GM21447 (cell line): ENCODE results near the gene TCF12.
"Not testable (repeated sequence)": the region's sequence is repeated elsewhere in the genome, so short reads cannot be mapped to it uniquely, and the experiment has no call there.

Experiments used
- ATAC-seq: cut with Tn5 transposase; IDR thresholded peaks from one replicate; pipeline ENCODE4 v1.9.1; 2021; ENCODE audit not compliant: unreplicated experiment

TCF12 gene

GRCh38 chr15:57014896-57015295, 96.5 kb downstream of the TCF12 start:
- ATAC-seq: not testable (repeated sequence)

GRCh38 chr15:57015360-57015759, 96.9 kb downstream of the TCF12 start:
- ATAC-seq: no peak

DNA sequence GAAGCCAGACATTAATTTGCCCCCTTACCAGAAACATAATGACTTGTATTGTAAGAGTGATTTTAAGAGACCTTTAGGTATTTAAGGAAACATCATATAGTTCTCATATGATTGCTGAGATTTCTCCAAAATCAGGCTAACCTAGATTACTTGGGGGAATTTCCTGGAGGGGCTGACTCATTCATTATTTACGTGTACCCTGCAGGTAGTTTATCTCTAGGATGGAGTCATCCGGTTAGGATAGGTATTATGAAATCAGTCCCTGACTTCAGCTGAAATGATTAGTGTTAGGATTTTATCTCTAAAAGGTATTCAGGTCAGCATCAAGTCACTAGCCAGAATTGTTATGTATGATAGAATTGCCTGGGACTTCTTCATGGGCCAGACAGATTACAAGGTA, 97.5 kb downstream of the TCF12 start:
- no peak for ATAC-seq

GRCh38 chr15:57017024-57017423, 98.6 kb downstream of the TCF12 start:
- ATAC-seq: no peak

DNA sequence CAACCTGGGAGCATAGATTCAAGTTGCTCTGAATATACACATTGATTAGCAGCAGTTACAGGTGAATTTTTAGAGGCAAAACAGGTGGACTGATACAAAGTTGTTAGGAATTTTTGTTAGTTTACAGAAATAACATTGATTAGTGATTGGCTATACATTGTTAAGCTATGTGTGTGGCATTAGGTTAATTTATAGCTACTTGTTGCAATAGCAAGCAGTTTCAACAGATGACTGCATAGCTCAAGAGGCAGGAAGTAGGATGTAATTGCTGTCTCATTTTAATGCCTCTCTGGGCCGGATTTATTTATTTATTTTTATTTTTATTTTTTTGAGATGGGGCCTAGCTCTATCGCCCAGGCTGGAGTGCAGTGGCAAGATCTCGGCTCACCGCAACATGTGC, 99.7 kb downstream of the TCF12 start:
- no peak for ATAC-seq

- ATAC-seq: no peak
These were observed 101.2 kb downstream of the TCF12 start for GRCh38 chr15:57019496-57020160.

DNA sequence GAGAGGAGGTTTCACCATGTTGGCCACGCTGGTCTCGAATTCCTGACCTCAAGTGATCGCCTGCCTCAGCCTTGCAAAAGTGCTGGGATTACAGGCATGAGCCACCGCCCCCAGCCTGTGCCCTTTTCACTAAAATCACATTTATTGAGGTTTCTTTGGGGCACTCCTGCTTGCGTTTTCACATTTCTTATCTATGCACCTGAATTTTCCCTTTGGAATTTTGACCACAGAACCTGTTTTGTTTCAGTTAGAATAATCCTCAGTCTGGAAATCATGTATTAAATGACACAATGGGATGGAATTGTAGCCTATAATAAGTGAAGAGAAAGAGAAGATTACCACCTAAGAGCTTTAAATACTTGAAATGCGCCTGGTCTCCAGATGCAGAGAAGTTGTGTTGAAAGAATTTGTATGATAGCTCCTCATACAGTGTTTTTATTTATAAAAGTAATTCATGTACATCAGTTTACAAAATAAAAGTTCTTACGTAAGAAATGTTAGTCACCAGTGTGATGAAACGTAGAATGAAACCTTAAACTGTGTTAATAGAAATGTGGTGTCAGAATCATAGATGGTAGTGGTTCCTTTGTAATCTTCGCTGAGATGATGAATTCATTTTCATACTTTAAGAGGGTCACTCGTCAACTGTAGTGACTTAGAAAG, 107.0 kb downstream of the TCF12 start:
- ATAC-seq: no peak

GRCh38 chr15:57026016-57026592, 107.7 kb downstream of the TCF12 start:
- no peak for ATAC-seq

- ATAC-seq: no peak
These were observed 109.2 kb downstream of the TCF12 start for GRCh38 chr15:57027596-57027995.

DNA sequence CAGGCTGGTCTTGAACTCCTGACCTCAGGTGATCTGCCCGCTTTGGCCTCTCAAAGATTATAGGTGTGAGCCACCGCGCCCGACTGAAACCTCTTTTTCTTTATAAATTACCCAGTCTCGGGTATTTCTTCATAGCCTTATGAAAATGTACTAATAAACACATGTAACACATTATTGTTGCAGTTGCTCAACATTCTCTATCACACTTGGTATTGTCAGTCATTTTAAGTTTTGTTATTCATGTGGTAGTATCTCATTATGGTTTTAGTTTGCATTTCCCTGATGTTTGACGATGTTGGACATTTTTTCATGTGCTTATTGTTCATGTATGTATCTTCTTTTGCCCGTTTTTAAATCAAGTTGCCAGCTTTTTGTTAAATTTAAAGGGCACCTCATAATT, 109.7 kb downstream of the TCF12 start:
- no peak for ATAC-seq

DNA sequence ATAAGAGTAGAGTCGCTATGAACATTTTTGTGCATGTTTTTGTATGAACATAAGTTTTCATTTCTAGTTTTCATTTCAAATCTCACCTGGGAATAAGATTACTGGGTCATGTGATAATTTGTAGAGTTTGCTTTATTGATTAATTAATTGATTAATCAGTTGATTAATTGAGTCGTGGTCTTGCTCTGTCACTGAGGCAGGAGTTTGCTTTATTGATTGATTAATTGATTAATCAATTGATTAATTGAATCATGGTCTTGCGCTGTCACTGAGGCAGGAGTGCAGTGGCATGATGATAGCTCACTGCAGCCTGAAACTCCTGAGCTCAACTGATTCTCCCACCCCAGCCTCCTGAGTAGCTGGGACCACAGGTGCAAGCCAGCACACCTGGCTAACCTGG, 111.6 kb downstream of the TCF12 start:
- no peak for ATAC-seq

GRCh38 chr15:57031082-57031481, 112.6 kb downstream of the TCF12 start:
- ATAC-seq: no peak

- ATAC-seq: no peak
These were observed 113.2 kb downstream of the TCF12 start for GRCh38 chr15:57031605-57032004.

DNA sequence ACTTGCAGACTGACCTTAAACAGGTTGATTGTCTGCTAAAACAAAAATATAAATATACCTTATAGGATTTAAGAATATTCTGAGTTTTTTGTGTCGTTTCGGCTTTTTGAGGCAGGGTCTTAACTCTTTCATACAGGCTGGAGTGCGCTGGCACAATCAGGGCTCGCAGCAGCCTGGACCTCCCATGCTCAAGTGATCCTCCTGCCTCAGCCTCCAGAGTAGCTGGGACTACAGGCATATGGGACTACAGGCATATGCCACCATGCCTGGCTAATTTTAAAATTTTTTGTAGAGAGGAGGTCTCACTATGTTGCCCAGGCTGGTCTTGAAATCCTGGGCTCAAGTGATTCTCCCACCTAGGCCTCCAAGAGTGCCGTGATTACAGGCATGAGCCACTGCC, 113.9 kb downstream of the TCF12 start:
- no peak for ATAC-seq

- ATAC-seq: no peak
These were observed 115.4 kb downstream of the TCF12 start for GRCh38 chr15:57033715-57034439.

DNA sequence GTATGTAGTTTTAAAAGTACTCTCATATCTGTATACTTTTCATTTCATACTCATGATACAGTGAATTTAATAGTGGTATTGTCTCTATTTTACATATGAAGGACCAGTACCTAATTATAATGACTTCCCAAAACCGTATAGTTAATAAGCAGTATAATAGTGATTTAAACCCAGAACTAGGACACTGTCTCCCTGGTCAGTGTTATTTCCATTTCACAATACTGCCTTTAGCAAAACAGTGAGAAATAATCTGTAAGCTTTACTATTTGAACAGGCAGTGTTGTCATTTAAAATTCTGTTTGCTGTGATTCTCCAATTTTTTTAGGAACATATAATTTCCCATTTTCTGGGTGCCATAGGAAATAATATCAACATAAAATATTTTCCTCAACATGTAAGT, 116.2 kb downstream of the TCF12 start:
- ATAC-seq: no peak

DNA sequence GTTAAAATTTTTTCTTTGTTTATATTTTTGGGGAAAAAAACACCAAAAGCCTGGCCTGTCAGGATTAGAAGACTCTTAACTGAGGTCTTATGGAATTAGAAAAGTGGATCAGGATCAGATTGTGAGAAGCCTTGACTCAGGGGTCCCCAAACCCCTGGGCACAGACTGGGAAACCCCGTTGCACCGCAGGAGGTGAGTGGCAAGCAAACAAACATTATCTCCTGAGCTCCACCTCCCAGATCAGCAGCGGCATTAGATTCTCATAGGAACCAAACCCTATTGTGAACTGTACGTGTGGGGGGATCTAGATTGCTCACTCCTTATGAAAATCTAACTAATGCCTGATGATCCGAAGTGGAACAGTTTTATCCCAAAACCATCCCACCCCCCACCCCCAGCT, 117.2 kb downstream of the TCF12 start:
- no peak for ATAC-seq

- ATAC-seq: no peak
These were observed 117.9 kb downstream of the TCF12 start for GRCh38 chr15:57036352-57036751.

DNA sequence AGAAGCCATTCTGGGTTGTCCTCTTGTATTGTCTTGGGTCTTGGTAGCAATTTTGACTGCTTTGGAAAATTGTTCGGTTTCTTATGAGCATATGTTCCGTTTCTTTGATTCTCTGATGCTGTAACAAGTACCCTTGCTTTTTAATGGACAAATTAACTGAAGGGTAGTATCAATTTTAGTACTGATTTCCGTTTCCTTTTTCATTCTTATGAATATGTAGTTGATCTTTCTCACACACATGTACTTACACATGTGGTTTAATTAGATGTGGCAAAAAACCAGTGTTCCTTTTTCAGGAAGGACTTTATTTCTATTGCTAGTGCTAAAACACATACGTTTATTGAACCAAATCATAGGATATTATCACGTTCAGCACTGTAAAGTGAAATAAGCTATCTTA, 119.1 kb downstream of the TCF12 start:
- ATAC-seq: no peak

GRCh38 chr15:57038040-57038439, 119.6 kb downstream of the TCF12 start:
- no peak for ATAC-seq

DNA sequence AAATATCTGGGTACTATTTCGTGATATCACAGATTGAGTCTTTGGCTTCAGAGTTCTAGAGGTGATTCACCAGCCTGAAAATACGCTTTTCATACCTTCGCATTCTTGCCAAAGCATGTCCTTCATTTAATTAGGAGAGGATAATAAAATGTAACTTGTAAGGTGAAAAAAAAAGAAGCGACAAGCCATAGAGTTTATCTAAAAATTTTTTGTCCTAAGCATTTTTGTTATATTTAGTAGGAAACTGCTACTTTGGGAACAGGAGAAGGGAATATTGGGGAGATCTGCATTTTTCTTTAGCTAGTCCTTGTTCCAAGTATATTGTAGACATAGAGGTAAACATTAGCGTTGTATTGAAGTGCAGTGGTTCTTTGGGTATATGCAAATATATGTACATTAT, 120.1 kb downstream of the TCF12 start:
- ATAC-seq: no peak

DNA sequence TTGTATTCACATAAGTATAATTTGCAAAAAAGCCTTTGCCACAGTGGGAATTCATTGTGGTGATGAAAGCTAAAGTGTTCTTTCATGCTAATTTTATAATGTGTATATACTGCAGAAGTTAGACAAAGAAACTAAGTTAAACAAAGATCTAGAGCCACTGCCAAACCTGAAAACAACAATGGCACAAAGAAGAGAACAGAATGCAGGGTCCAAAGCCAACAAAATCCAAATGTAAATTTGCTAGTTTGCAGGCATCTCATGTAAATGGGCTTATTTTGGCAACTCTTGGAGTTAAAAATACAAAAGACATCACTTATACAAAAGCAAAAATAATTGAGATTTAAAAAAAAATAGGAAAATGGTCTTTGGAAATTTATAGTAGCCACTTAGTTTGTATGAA, 123.0 kb downstream of the TCF12 start:
- no peak for ATAC-seq
